ENCODE results near the gene EFCAB3. TPM values are rescaled to one million over a fixed set of nuclear protein-coding genes. Genes with fewer than 3 reads are reported as not detected.
A peak's percentile ranks its signal among the peaks of the same experiment; 100 is the strongest.
"Not testable (repeated sequence)": the region's sequence is repeated elsewhere in the genome, so short reads cannot be mapped to it uniquely, and the experiment has no call there.

The EFCAB3 gene
- total RNA-seq, 1 donor from 2014 or later, result not detected

GRCh38 chr17:62435251-62435650 is 54.9 kb downstream of the EFCAB3 start:
- H3K27me3 Mint-ChIP-seq; H3K4me1 Mint-ChIP-seq; DNase-seq; H3K4me3 Mint-ChIP-seq; H3K9me3 Mint-ChIP-seq; POLR2A ChIA-PET; intact Hi-C loops (cut with micrococcal nuclease); CTCF ChIA-PET; ATAC-seq (ENCODE audit: low read depth); H3K27ac Mint-ChIP-seq: not testable (repeated sequence)
- H3K36me3 Mint-ChIP-seq (ENCODE audit: low read depth), result peaks cover 37% of the 10 kb centered on the region

GRCh38 chr17:62441181-62441580 is 60.8 kb downstream of the EFCAB3 start:
- DNase-seq; H3K4me3 Mint-ChIP-seq; ATAC-seq (ENCODE audit: low read depth); H3K9me3 Mint-ChIP-seq; H3K27ac Mint-ChIP-seq; H3K27me3 Mint-ChIP-seq; intact Hi-C loops (cut with micrococcal nuclease); CTCF ChIA-PET; H3K4me1 Mint-ChIP-seq; POLR2A ChIA-PET: not testable (repeated sequence)
- peaks cover 54% of the 10 kb centered on the region for H3K36me3 Mint-ChIP-seq (ENCODE audit: low read depth)

GRCh38 chr17:62444063-62444462 is 63.7 kb downstream of the EFCAB3 start:
- no peaks in the 10 kb centered on the region for H3K27me3 Mint-ChIP-seq
- intact Hi-C loops (cut with micrococcal nuclease), result no loop called here
- ATAC-seq (ENCODE audit: low read depth), result no peak
- peaks cover 65% of the 10 kb centered on the region for H3K36me3 Mint-ChIP-seq (ENCODE audit: low read depth)
- H3K27ac Mint-ChIP-seq, result no peak overlapping the region
- no peak for TF ChIP-seq CTCF (IDR thresholded peaks at IDR 0.05)
- ChIA-PET CTCF (no interaction called here), POLR2A (no interaction called here)
- H3K9me3 Mint-ChIP-seq, result no peaks in the 10 kb centered on the region
- no peak overlapping the region for H3K4me3 Mint-ChIP-seq
- H3K4me1 Mint-ChIP-seq, result no peaks in the 10 kb centered on the region
- no peak for DNase-seq

- H3K4me1 Mint-ChIP-seq; POLR2A ChIA-PET; CTCF ChIA-PET; H3K4me3 Mint-ChIP-seq; ATAC-seq (ENCODE audit: low read depth); H3K9me3 Mint-ChIP-seq; H3K27ac Mint-ChIP-seq; DNase-seq; H3K27me3 Mint-ChIP-seq; intact Hi-C loops (cut with micrococcal nuclease): not testable (repeated sequence)
- H3K36me3 Mint-ChIP-seq (ENCODE audit: low read depth), result peaks cover 61% of the 10 kb centered on the region
Observed at GRCh38 chr17:62445791-62446190, 65.4 kb downstream of the EFCAB3 start.

GRCh38 chr17:62452195-62452594 is 71.8 kb downstream of the EFCAB3 start:
- H3K4me1 Mint-ChIP-seq, result peaks cover 38% of the 10 kb centered on the region
- ATAC-seq (ENCODE audit: low read depth), result peak; percentile 43
- POLR2A ChIA-PET, result interaction anchor here (0.6 kb wide), 1 partner anchor 14 kb away, joined by 6 read pairs; no protein-coding TSS in a partner anchor
- H3K9me3 Mint-ChIP-seq; DNase-seq; CTCF ChIA-PET; intact Hi-C loops (cut with micrococcal nuclease); H3K27me3 Mint-ChIP-seq: not testable (repeated sequence)
- peak overlapping the region; percentile 29 for H3K4me3 Mint-ChIP-seq
- H3K36me3 Mint-ChIP-seq (ENCODE audit: low read depth), result peaks cover 23% of the 10 kb centered on the region
- peak overlapping the region; percentile 88 for H3K27ac Mint-ChIP-seq

GRCh38 chr17:62453041-62453440 is 72.7 kb downstream of the EFCAB3 start:
- H3K27me3 Mint-ChIP-seq; DNase-seq; POLR2A ChIA-PET; CTCF ChIA-PET; H3K4me3 Mint-ChIP-seq; intact Hi-C loops (cut with micrococcal nuclease); H3K9me3 Mint-ChIP-seq; ATAC-seq (ENCODE audit: low read depth): not testable (repeated sequence)
- Mint-ChIP-seq H3K4me1 (peaks cover 42% of the 10 kb centered on the region), H3K27ac (peak overlapping the region; percentile 88), H3K36me3 (ENCODE audit: low read depth) (peaks cover 15% of the 10 kb centered on the region)

- H3K27me3 Mint-ChIP-seq; ATAC-seq (ENCODE audit: low read depth); H3K9me3 Mint-ChIP-seq; CTCF ChIA-PET; H3K36me3 Mint-ChIP-seq (ENCODE audit: low read depth); DNase-seq; intact Hi-C loops (cut with micrococcal nuclease): not testable (repeated sequence)
- Mint-ChIP-seq H3K4me1 (peaks cover 49% of the 10 kb centered on the region), H3K4me3 (peak overlapping the region; percentile 70), H3K27ac (peak overlapping the region; percentile 88)
- POLR2A ChIA-PET, result interaction anchor here (0.7 kb wide), 1 partner anchor 200 kb away, joined by 4 read pairs; no protein-coding TSS in a partner anchor
Observed at GRCh38 chr17:62453656-62454055, 73.3 kb downstream of the EFCAB3 start.

GRCh38 chr17:62454111-62454510 is 73.8 kb downstream of the EFCAB3 start:
- H3K36me3 Mint-ChIP-seq (ENCODE audit: low read depth); CTCF ChIA-PET; H3K27me3 Mint-ChIP-seq; DNase-seq; intact Hi-C loops (cut with micrococcal nuclease); H3K9me3 Mint-ChIP-seq: not testable (repeated sequence)
- peak overlapping the region; percentile 88 for H3K27ac Mint-ChIP-seq
- peaks cover 51% of the 10 kb centered on the region for H3K4me1 Mint-ChIP-seq
- ATAC-seq (ENCODE audit: low read depth), result peak; percentile 51
- POLR2A ChIA-PET, result interaction anchor here (0.7 kb wide), 1 partner anchor 200 kb away, joined by 4 read pairs; no protein-coding TSS in a partner anchor
- peak overlapping the region; percentile 70 for H3K4me3 Mint-ChIP-seq

GRCh38 chr17:62456016-62456415 is 75.7 kb downstream of the EFCAB3 start:
- CTCF ChIA-PET, result no interaction called here
- DNase-seq, result no peak
- POLR2A ChIA-PET, result no interaction called here
- no peak overlapping the region for H3K4me3 Mint-ChIP-seq
- peaks cover 59% of the 10 kb centered on the region for H3K4me1 Mint-ChIP-seq
- H3K9me3 Mint-ChIP-seq, result no peaks in the 10 kb centered on the region
- ATAC-seq (ENCODE audit: low read depth), result no peak
- H3K27ac Mint-ChIP-seq, result peak overlapping the region; percentile 46
- no peak for TF ChIP-seq CTCF (IDR thresholded peaks at IDR 0.05)
- H3K27me3 Mint-ChIP-seq, result no peaks in the 10 kb centered on the region
- intact Hi-C loops (cut with micrococcal nuclease), result no loop called here
- peaks cover 2% of the 10 kb centered on the region for H3K36me3 Mint-ChIP-seq (ENCODE audit: low read depth)

- H3K9me3 Mint-ChIP-seq; CTCF ChIA-PET; intact Hi-C loops (cut with micrococcal nuclease); DNase-seq; H3K27me3 Mint-ChIP-seq; H3K36me3 Mint-ChIP-seq (ENCODE audit: low read depth): not testable (repeated sequence)
- POLR2A ChIA-PET, result interaction anchor here (0.8 kb wide), 1 partner anchor 12 kb away, joined by 3 read pairs; no protein-coding TSS in a partner anchor
- peak; percentile 38 for ATAC-seq (ENCODE audit: low read depth)
- peaks cover 49% of the 10 kb centered on the region for H3K4me1 Mint-ChIP-seq
- H3K27ac Mint-ChIP-seq, result peak overlapping the region; percentile 63
- peak overlapping the region; percentile 71 for H3K4me3 Mint-ChIP-seq
Observed at GRCh38 chr17:62458483-62458882, 78.1 kb downstream of the EFCAB3 start.

- POLR2A ChIA-PET, CTCF ChIA-PET: not testable (repeated sequence)
- H3K4me1 Mint-ChIP-seq, result peaks cover 11% of the 10 kb centered on the region
Observed at GRCh38 chr17:62464422-62464821, 84.1 kb downstream of the EFCAB3 start.

More at GRCh38 chr17:62464422-62464821, 84.1 kb downstream of the EFCAB3 start:
- intact Hi-C loops (cut with micrococcal nuclease); H3K4me3 Mint-ChIP-seq; DNase-seq; H3K27me3 Mint-ChIP-seq; H3K27ac Mint-ChIP-seq; ATAC-seq (ENCODE audit: low read depth); H3K36me3 Mint-ChIP-seq (ENCODE audit: low read depth); H3K9me3 Mint-ChIP-seq: not testable (repeated sequence)
